ENCODE measurements around the gene FREY1. TPM values are rescaled to one million over a fixed set of nuclear protein-coding genes. Genes with fewer than 3 reads are reported as not detected.

Gene FREY1
- total RNA-seq, 1 donor from 2014 or later: 1.1 TPM

- Mint-ChIP-seq H3K27ac (ENCODE audit: unreplicated experiment) (no peak overlapping the region), H3K36me3 (ENCODE audit: low read depth, unreplicated experiment) (no peaks in the 10 kb centered on the region), H3K27me3 (ENCODE audit: unreplicated experiment) (peaks cover 18% of the 10 kb centered on the region), H3K4me1 (ENCODE audit: unreplicated experiment) (peaks cover 12% of the 10 kb centered on the region), H3K4me3 (ENCODE audit: unreplicated experiment) (no peak overlapping the region), H3K9me3 (ENCODE audit: unreplicated experiment) (no peaks in the 10 kb centered on the region)
- TF ChIP-seq, protein P1, sequence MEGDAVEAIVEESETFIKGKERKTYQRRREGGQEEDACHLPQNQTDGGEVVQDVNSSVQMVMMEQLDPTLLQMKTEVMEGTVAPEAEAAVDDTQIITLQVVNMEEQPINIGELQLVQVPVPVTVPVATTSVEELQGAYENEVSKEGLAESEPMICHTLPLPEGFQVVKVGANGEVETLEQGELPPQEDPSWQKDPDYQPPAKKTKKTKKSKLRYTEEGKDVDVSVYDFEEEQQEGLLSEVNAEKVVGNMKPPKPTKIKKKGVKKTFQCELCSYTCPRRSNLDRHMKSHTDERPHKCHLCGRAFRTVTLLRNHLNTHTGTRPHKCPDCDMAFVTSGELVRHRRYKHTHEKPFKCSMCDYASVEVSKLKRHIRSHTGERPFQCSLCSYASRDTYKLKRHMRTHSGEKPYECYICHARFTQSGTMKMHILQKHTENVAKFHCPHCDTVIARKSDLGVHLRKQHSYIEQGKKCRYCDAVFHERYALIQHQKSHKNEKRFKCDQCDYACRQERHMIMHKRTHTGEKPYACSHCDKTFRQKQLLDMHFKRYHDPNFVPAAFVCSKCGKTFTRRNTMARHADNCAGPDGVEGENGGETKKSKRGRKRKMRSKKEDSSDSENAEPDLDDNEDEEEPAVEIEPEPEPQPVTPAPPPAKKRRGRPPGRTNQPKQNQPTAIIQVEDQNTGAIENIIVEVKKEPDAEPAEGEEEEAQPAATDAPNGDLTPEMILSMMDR (IDR thresholded peaks at IDR 0.05; ENCODE audit: unreplicated experiment): no peak
- no peak for DNase-seq (ENCODE audit: low spot score)
Measured at GRCh38 chr11:45913942-45914635, 7.0 kb upstream of the FREY1 start.

GRCh38 chr11:45913514-45913913, 6.4 kb upstream of the FREY1 start:
- H3K4me3 Mint-ChIP-seq (ENCODE audit: unreplicated experiment): no peak overlapping the region
- H3K36me3 Mint-ChIP-seq (ENCODE audit: low read depth, unreplicated experiment): no peaks in the 10 kb centered on the region
- peaks cover 21% of the 10 kb centered on the region for H3K27me3 Mint-ChIP-seq (ENCODE audit: unreplicated experiment)
- H3K27ac Mint-ChIP-seq (ENCODE audit: unreplicated experiment): no peak overlapping the region
- TF ChIP-seq, protein P1 (IDR thresholded peaks at IDR 0.05; ENCODE audit: unreplicated experiment): no peak
- no peaks in the 10 kb centered on the region for H3K9me3 Mint-ChIP-seq (ENCODE audit: unreplicated experiment)
- DNase-seq (ENCODE audit: low spot score): no peak
- H3K4me1 Mint-ChIP-seq (ENCODE audit: unreplicated experiment): peaks cover 10% of the 10 kb centered on the region

DNA sequence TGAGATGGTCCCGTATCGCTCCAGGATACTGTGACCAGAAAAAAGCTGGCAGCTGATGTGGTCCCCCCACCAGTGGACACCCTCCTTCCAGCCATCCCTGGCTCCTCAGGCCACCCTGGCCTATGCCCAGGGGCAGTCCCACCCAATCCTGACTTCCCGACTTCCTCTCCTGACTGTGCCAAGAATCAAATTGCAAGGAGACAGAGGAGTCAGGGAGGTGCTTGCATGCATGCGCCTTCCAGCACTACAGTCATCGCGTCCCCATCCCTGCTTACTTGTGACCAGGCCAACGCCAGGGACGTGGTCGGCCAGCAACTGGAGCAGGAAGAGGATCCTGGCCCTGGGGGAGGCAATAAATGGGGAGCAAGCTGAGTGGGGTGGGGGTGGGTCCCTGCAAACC, 3.6 kb upstream of the FREY1 start:
- H3K9me3 Mint-ChIP-seq (ENCODE audit: unreplicated experiment): no peaks in the 10 kb centered on the region
- TF ChIP-seq, protein P1 (IDR thresholded peaks at IDR 0.05; ENCODE audit: unreplicated experiment): no peak
- H3K4me1 Mint-ChIP-seq (ENCODE audit: unreplicated experiment): peaks cover 8% of the 10 kb centered on the region
- no peak overlapping the region for H3K27ac Mint-ChIP-seq (ENCODE audit: unreplicated experiment)
- H3K4me3 Mint-ChIP-seq (ENCODE audit: unreplicated experiment): no peak overlapping the region
- peaks cover 19% of the 10 kb centered on the region for H3K27me3 Mint-ChIP-seq (ENCODE audit: unreplicated experiment)
- H3K36me3 Mint-ChIP-seq (ENCODE audit: low read depth, unreplicated experiment): no peaks in the 10 kb centered on the region
- DNase-seq (ENCODE audit: low spot score): no peak

DNA sequence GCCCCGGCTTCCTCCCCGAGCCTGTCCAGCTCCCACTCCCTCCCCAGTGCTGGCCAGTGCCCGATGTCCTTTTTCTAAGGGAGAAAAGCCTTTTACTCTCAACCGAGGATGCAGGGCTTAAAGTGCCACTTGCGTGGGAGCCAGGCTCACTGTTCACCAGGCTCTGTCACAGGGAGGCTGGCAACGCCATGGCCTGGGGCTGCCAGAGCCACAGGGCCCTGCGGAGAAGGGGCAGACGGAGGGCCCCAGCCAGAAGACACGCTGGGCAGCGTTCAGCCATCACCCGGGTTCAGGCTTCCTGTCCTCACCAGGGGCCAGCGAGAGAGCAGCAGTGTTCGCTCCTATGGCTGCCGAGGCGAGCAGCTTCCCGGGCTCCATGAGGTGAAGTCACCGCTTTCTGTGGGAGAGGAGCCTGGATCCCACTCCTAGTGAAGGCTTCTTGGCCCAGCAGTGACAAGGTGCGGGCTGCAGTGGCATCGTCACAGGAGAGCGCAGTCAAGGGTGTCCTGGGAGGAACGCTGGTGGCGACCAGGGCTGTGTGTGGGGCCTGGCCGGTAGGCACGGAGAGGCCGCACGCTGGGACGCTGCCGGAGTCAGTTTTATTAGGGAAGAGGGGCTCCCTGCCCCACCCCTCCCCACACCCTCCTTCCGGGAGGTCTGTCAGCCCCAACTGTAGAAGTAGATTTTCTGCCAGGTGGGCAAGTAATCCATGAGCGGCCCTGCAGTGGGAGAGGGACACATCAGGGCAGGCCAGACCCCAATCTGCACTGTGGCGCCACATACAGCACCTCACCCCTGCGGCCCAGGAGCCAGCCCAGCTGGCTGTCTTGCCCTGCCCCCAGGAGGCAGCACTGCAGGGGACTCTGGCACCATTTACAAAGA, 2.8 kb upstream of the FREY1 start:
- TF ChIP-seq, protein P1 (IDR thresholded peaks at IDR 0.05; ENCODE audit: unreplicated experiment): no peak
- no peak overlapping the region for H3K27ac Mint-ChIP-seq (ENCODE audit: unreplicated experiment)

More for the DNA sequence above, 2.8 kb upstream of the FREY1 start:
- Mint-ChIP-seq H3K9me3 (ENCODE audit: unreplicated experiment) (no peaks in the 10 kb centered on the region), H3K36me3 (ENCODE audit: low read depth, unreplicated experiment) (no peaks in the 10 kb centered on the region), H3K4me1 (ENCODE audit: unreplicated experiment) (peaks cover 8% of the 10 kb centered on the region), H3K4me3 (ENCODE audit: unreplicated experiment) (no peak overlapping the region), H3K27me3 (ENCODE audit: unreplicated experiment) (peaks cover 18% of the 10 kb centered on the region)
- no peak for DNase-seq (ENCODE audit: low spot score)

Data from endothelial cell (in vitro differentiated cells).